ENCODE measurements around the gene PC. TPM values are rescaled to one million over a fixed set of nuclear protein-coding genes. Genes with fewer than 3 reads are reported as not detected.

The PC gene
- total and polyA plus RNA-seq, 10 donors = 3.4 to 8.8 (median 5.3) TPM

DNA sequence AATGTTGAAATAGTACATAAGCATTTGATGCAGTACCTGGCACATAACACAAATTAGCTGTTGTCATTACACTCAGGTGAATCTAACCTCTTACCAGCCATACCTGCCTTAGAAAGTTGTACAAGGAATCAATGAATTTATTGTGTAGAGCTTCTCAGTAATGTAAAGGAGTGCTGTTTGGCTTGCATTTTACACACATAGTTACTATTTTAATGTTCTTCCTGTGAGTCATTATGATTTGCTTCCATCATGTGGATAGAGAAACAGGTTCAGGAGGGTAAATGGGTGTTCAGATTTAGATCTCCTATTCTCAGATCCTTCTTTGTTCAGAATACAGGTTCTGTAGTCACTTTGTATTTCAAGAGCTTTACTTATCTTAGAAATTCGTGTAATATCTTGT, 142.5 kb downstream of the PC start:
- intact Hi-C loops (cut with DNase I; ENCODE audit: low total_unique reads) = no loop called here
- TF ChIP-seq POLR2A (IDR thresholded peaks at IDR 0.05) (no peak), POLR2AphosphoS5 (IDR thresholded peaks at IDR 0.05) (no peak)
- TF ChIP-seq, protein P1, sequence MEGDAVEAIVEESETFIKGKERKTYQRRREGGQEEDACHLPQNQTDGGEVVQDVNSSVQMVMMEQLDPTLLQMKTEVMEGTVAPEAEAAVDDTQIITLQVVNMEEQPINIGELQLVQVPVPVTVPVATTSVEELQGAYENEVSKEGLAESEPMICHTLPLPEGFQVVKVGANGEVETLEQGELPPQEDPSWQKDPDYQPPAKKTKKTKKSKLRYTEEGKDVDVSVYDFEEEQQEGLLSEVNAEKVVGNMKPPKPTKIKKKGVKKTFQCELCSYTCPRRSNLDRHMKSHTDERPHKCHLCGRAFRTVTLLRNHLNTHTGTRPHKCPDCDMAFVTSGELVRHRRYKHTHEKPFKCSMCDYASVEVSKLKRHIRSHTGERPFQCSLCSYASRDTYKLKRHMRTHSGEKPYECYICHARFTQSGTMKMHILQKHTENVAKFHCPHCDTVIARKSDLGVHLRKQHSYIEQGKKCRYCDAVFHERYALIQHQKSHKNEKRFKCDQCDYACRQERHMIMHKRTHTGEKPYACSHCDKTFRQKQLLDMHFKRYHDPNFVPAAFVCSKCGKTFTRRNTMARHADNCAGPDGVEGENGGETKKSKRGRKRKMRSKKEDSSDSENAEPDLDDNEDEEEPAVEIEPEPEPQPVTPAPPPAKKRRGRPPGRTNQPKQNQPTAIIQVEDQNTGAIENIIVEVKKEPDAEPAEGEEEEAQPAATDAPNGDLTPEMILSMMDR (IDR thresholded peaks at IDR 0.05 in 8 of 11, conservative IDR thresholded peaks at IDR 0.05 in 3 of 11) = no peak
- no peak overlapping the region for H3K27ac ChIP-seq
- H3K9me3 ChIP-seq = no peaks in the 10 kb centered on the region
- H3K4me3 ChIP-seq = no peak overlapping the region
- 40 to 97% (median 78%) methylated on average over 1 of the region's 1 CpG for WGBS, 5 donors
- DNase-seq = no peak
- H3K36me3 ChIP-seq = no peaks in the 10 kb centered on the region
- no peaks in the 10 kb centered on the region for H3K27me3 ChIP-seq (replicated peaks in 1 of 7)
- H3K4me1 ChIP-seq = no peaks in the 10 kb centered on the region

DNA sequence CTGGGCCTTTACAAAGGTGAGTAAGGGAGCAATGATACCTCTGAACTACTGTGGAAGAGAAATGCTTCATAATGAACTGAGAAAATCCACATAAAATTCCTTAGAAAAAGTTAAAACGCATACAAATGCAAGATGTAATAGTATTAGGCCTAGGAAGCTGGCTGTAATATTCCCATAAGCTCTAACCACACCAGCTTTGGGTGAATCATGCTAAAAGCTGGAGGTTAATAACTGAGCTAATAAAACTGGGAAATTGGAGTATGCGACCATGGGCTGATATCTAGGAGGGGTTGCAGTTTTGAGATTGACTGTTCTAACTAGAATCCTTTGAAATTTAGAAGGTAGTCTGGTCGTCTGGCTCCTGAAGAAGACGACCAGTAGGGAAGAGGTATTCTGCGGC, 143.5 kb downstream of the PC start:
- TF ChIP-seq, protein P1 (IDR thresholded peaks at IDR 0.05 in 8 of 11, conservative IDR thresholded peaks at IDR 0.05 in 3 of 11) = no peak
- no peak for TF ChIP-seq POLR2AphosphoS5 (IDR thresholded peaks at IDR 0.05)
- intact Hi-C loops (cut with DNase I; ENCODE audit: low total_unique reads) = no loop called here
- 90 to 95% (median 93%) methylated on average over 5 of the region's 5 CpGs for WGBS, 5 donors

DNA sequence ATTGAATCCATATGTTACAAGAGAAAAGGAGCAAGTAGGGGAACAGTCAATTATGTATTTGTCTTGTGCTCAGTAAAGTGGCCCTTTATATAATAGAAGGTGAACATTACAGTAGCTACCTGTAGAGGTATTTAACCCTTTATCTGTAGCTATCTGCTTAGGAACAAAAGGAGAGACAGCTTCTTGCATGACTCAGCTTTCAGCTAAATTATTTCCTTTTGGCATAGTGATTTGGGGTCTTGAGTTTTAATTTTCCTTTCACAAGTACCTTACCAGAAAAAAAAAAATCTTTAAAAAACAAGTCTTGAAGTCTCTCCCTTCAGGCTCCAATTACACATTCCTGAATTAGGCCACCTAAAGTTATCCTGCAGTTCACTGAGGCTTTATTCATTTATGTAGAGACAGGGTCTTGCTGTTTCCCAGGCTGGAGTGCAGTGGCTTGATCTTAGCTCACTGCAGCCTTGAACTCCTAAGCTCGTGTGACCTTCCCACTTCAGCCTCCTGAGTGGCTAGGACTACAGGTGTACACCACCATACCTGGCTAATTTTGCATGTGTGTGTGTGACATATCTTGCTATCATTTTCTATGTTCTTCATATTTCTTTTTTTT, 147.5 kb downstream of the PC start:
- Histone ChIP-seq H3K27me3 (replicated peaks in 1 of 7) (no peaks in the 10 kb centered on the region), H3K4me1 (no peaks in the 10 kb centered on the region), H3K36me3 (peaks cover 0 to 3% (median 0%) of the 10 kb centered on the region in 6 donors), H3K9me3 (no peaks in the 10 kb centered on the region), H3K4me3 (no peak overlapping the region), H3K27ac (no peak overlapping the region)
- WGBS, 5 donors = 88 to 100% (median 94%) methylated on average over 1 of the region's 1 CpG
- DNase-seq = no peak
- intact Hi-C loops (cut with DNase I; ENCODE audit: low total_unique reads) = no loop called here
- TF ChIP-seq, protein P1 (IDR thresholded peaks at IDR 0.05 in 8 of 11, conservative IDR thresholded peaks at IDR 0.05 in 3 of 11) = no peak
- TF ChIP-seq POLR2A (IDR thresholded peaks at IDR 0.05) (no peak), POLR2AphosphoS5 (IDR thresholded peaks at IDR 0.05) (no peak)

More for the DNA sequence above, 143.5 kb downstream of the PC start:
- Histone ChIP-seq H3K4me3 (no peak overlapping the region), H3K27ac (no peak overlapping the region), H3K36me3 (no peaks in the 10 kb centered on the region), H3K9me3 (no peaks in the 10 kb centered on the region), H3K27me3 (replicated peaks in 1 of 7) (no peaks in the 10 kb centered on the region), H3K4me1 (no peaks in the 10 kb centered on the region)
- DNase-seq = no peak

DNA sequence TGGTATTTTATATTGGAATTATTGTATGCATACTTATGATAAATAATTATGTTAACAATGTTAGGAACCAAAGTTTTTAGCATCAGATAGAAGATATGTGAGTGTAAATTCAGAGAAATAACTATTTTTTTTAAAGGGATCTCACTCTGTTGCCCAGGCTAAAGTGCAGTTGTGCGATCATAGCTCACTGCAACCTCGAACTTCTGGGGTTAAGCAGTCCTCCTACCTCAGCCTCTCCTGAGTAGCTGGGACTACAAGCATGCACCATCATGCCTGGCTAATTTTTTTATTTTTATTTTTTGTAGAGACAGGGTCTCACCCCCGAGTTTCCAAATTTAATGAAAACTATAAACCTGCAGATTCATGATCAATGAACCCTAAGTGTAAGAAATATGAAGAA, 148.6 kb downstream of the PC start:
- Histone ChIP-seq H3K9me3 (no peaks in the 10 kb centered on the region), H3K4me1 (no peaks in the 10 kb centered on the region), H3K27me3 (replicated peaks in 1 of 7) (no peaks in the 10 kb centered on the region), H3K27ac (no peak overlapping the region), H3K36me3 (peaks cover 0 to 3% (median 0%) of the 10 kb centered on the region in 6 donors), H3K4me3 (no peak overlapping the region)
- intact Hi-C loops (cut with DNase I; ENCODE audit: low total_unique reads) = no loop called here
- DNase-seq = no peak
- WGBS, 5 donors = 93 to 98% (median 96%) methylated on average over 3 of the region's 3 CpGs
- TF ChIP-seq, protein P1 (IDR thresholded peaks at IDR 0.05 in 8 of 11, conservative IDR thresholded peaks at IDR 0.05 in 3 of 11) = no peak
- no peak for TF ChIP-seq POLR2A (IDR thresholded peaks at IDR 0.05)
